ENCODE measurements around the gene ATP6AP1. TPM values are rescaled to one million over a fixed set of nuclear protein-coding genes. Genes with fewer than 3 reads are reported as not detected.

Gene ATP6AP1
- total and polyA plus RNA-seq, 7 experiments from 2014 or later: 37.8 to 118 (median 56.6) TPM

DNA sequence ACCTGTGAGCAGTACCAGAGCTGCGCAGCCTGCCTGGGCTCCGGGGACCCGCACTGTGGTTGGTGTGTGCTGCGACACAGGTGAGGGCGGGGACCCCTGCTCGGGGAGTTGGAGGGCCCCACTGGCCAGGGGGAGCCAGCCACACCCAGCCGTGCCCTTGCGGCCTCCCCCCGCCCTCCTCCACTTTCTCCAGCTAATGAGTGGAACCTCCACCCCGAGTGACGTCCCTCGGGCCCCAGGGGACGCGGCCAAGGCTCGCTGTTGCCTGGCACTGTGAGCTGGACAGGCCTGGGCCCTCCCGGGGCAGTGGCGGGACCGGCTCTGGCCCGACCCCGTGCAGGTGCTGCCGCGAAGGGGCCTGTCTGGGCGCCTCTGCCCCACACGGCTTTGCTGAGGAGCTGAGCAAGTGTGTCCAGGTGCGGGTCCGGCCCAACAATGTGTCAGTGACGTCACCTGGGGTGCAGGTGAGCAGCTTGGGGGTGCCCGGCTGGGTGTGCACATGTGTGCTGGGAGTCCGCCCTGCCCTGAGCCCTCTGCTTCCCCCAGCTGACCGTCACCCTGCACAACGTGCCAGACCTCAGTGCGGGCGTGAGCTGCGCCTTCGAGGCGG, 35.2 kb downstream of the ATP6AP1 start:
- CTCF ChIA-PET: no interaction called here
- no peak for ATAC-seq
- intact Hi-C loops (cut with micrococcal nuclease): no loop called here

DNA sequence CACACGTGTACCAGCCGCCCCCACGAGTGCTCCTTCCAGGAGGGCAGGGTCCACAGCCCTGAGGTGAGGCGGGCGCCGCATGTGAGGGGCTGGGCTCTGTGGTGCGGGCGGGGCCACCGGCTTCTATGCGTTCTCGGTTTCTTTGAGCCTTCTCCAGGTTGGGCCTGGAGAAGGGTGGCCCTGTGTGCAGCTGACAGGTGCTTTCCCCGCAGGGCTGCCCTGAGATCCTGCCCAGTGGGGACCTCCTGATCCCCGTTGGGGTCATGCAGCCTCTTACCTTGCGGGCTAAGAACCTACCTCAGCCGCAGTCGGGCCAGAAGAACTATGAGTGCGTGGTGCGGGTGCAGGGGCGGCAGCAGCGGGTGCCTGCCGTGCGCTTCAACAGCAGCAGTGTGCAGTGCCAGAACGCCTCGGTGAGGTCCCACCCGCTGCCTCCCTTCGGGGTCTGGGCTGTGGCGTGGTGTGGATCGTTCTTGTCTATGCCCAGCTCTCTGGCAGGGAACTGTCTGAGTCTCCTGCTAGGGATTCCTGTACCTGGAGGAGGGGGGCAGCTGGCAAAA, 36.4 kb downstream of the ATP6AP1 start:
- Mint-ChIP-seq H3K27me3 (no peaks in the 10 kb centered on the region), H3K4me1 (peaks cover 0 to 7% (median 0%) of the 10 kb centered on the region in 7 donors), H3K36me3 (peaks cover 0 to 2% (median 0%) of the 10 kb centered on the region in 5 donors), H3K4me3 (no peak overlapping the region), H3K27ac (no peak overlapping the region), H3K9me3 (no peaks in the 10 kb centered on the region)
- POLR2A ChIA-PET: interaction anchor here (0.9 to 1.4 kb wide), 3 partner anchors 20 to 51 kb away, joined by 3 to 4 read pairs (median 3); partner anchors contain the start of gene FAM3A
- Histone ChIP-seq H3K27me3 (ENCODE audit: control insufficient read depth in 2 of 2, insufficient read depth in 2 of 2, low read length in 2 of 2) (no peaks in the 10 kb centered on the region), H3K36me3 (ENCODE audit: control insufficient read depth in 2 of 3, insufficient read depth in 3 of 3, low read length in 3 of 3) (peaks cover 0 to 67% (median 0%) of the 10 kb centered on the region in 3 experiments), H3K9me3 (ENCODE audit: control insufficient read depth in 2 of 3, low read length in 3 of 3) (no peaks in the 10 kb centered on the region), H3K4me1 (ENCODE audit: control insufficient read depth in 2 of 2, insufficient read depth in 2 of 2, low read length in 2 of 2) (no peaks in the 10 kb centered on the region), H3K27ac (ENCODE audit: low read depth, low read length) (no peak overlapping the region), H3K4me3 (ENCODE audit: low read length) (no peak overlapping the region)
- intact Hi-C loops (cut with micrococcal nuclease): no loop called here
- ATAC-seq (no peak), DNase-seq (no peak)
- CTCF ChIA-PET: no interaction called here

More for the DNA sequence above, 35.2 kb downstream of the ATP6AP1 start:
- no peak overlapping the region for H3K4me3 ChIP-seq (ENCODE audit: low read length)
- no peaks in the 10 kb centered on the region for H3K27me3 ChIP-seq (ENCODE audit: control insufficient read depth in 2 of 2, insufficient read depth in 2 of 2, low read length in 2 of 2)
- Mint-ChIP-seq H3K9me3 (no peaks in the 10 kb centered on the region), H3K4me1 (peaks cover 0 to 11% (median 5%) of the 10 kb centered on the region in 7 donors), H3K27me3 (no peaks in the 10 kb centered on the region), H3K36me3 (peaks cover 0 to 2% (median 0%) of the 10 kb centered on the region in 5 donors), H3K4me3 (no peak overlapping the region), H3K27ac (no peak overlapping the region)
- no peaks in the 10 kb centered on the region for H3K9me3 ChIP-seq (ENCODE audit: control insufficient read depth in 2 of 3, low read length in 3 of 3)
- H3K27ac ChIP-seq (ENCODE audit: low read depth, low read length): no peak overlapping the region
- peaks cover 0 to 3% of the 10 kb centered on the region in 2 donors for H3K4me1 ChIP-seq (ENCODE audit: control insufficient read depth in 2 of 2, insufficient read depth in 2 of 2, low read length in 2 of 2)
- POLR2A ChIA-PET: interaction anchor here (0.9 to 1.2 kb wide), 2 partner anchors 52 to 84 kb away, joined by 3 to 4 read pairs; partner anchors contain the start of gene EMD
- DNase-seq: no peak
- peaks cover 0 to 56% (median 0%) of the 10 kb centered on the region in 3 experiments for H3K36me3 ChIP-seq (ENCODE audit: control insufficient read depth in 2 of 3, insufficient read depth in 3 of 3, low read length in 3 of 3)

DNA sequence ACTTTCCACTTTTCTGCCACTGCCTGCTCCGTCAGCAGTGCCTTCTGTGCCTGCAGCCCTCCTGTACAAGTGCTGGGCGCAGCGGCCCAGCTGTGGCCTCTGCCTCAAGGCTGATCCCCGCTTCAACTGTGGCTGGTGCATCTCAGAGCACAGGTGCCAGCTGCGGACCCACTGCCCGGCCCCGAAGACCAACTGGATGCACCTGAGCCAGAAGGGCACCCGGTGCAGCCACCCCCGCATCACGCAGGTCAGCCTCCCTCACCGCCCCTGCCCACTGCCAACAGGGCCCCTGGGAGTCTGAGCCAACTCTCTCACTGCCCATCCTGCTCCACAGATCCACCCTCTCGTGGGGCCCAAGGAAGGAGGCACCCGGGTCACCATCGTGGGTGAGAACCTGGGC, 37.1 kb downstream of the ATP6AP1 start:
- intact Hi-C loops (cut with micrococcal nuclease): no loop called here
- Mint-ChIP-seq H3K4me3 (peak overlapping the region in 1 of 10 donors; percentile 32), H3K4me1 (peaks cover 0 to 7% (median 0%) of the 10 kb centered on the region in 7 donors), H3K9me3 (no peaks in the 10 kb centered on the region), H3K36me3 (peaks cover 0 to 2% (median 0%) of the 10 kb centered on the region in 5 donors), H3K27ac (no peak overlapping the region), H3K27me3 (no peaks in the 10 kb centered on the region)
- DNase-seq: no peak
- CTCF ChIA-PET: no interaction called here
- H3K27me3 ChIP-seq (ENCODE audit: control insufficient read depth in 2 of 2, insufficient read depth in 2 of 2, low read length in 2 of 2): no peaks in the 10 kb centered on the region
- no peaks in the 10 kb centered on the region for H3K9me3 ChIP-seq (ENCODE audit: control insufficient read depth in 2 of 3, low read length in 3 of 3)
- no peak overlapping the region for H3K27ac ChIP-seq (ENCODE audit: low read depth, low read length)
- H3K4me3 ChIP-seq (ENCODE audit: low read length): no peak overlapping the region
- POLR2A ChIA-PET: interaction anchor here (0.6 to 1.4 kb wide), 5 partner anchors 10 to 51 kb away, joined by 3 to 4 read pairs (median 3); partner anchors contain the start of gene FAM3A
- no peaks in the 10 kb centered on the region for H3K4me1 ChIP-seq (ENCODE audit: control insufficient read depth in 2 of 2, insufficient read depth in 2 of 2, low read length in 2 of 2)
- no peak for ATAC-seq
- peaks cover 0 to 70% (median 0%) of the 10 kb centered on the region in 3 experiments for H3K36me3 ChIP-seq (ENCODE audit: control insufficient read depth in 2 of 3, insufficient read depth in 3 of 3, low read length in 3 of 3)

- no peak overlapping the region for H3K4me3 ChIP-seq (ENCODE audit: low read length)
- H3K36me3 ChIP-seq (ENCODE audit: control insufficient read depth in 2 of 3, insufficient read depth in 3 of 3, low read length in 3 of 3): peaks cover 0 to 70% (median 0%) of the 10 kb centered on the region in 3 experiments
- ATAC-seq (no peak), DNase-seq (no peak)
- H3K4me1 ChIP-seq (ENCODE audit: control insufficient read depth in 2 of 2, insufficient read depth in 2 of 2, low read length in 2 of 2): no peaks in the 10 kb centered on the region
- intact Hi-C loops (cut with micrococcal nuclease): no loop called here
- H3K27ac ChIP-seq (ENCODE audit: low read depth, low read length): no peak overlapping the region
- ChIA-PET POLR2A (interaction anchor here (0.6 to 1.4 kb wide), 4 partner anchors 10 to 42 kb away, joined by 3 to 4 read pairs (median 3); no protein-coding TSS in a partner anchor), CTCF (no interaction called here)
- Mint-ChIP-seq H3K4me1 (peaks cover 0 to 7% (median 0%) of the 10 kb centered on the region in 7 donors), H3K27ac (no peak overlapping the region), H3K27me3 (no peaks in the 10 kb centered on the region), H3K4me3 (no peak overlapping the region), H3K36me3 (peaks cover 0 to 2% (median 0%) of the 10 kb centered on the region in 5 donors), H3K9me3 (no peaks in the 10 kb centered on the region)
- H3K27me3 ChIP-seq (ENCODE audit: control insufficient read depth in 2 of 2, insufficient read depth in 2 of 2, low read length in 2 of 2): no peaks in the 10 kb centered on the region
- no peaks in the 10 kb centered on the region for H3K9me3 ChIP-seq (ENCODE audit: control insufficient read depth in 2 of 3, low read length in 3 of 3)
Observed at GRCh38 chrX:154466036-154466435, 37.6 kb downstream of the ATP6AP1 start.

DNA sequence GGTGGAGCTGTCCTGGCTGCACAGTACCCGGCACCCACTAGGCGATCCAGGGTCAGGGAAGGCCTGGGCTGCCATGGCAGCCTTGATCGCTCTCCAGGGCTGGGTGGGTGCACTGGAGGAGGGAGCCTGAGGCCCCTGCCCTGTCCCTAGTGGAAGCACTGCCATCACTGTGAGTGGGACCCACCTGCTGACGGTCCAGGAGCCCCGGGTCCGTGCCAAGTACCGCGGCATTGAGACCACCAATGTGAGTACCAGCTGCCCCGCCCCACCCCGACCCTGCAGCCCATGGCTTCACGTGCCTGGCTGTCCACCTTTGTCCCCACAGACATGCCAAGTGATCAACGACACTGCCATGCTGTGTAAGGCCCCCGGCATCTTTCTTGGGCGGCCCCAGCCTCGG, 38.4 kb downstream of the ATP6AP1 start:
- intact Hi-C loops (cut with micrococcal nuclease): no loop called here
- H3K27ac Mint-ChIP-seq: no peak overlapping the region
- no peaks in the 10 kb centered on the region for H3K27me3 ChIP-seq (ENCODE audit: control insufficient read depth in 2 of 2, insufficient read depth in 2 of 2, low read length in 2 of 2)
- no peaks in the 10 kb centered on the region for H3K9me3 Mint-ChIP-seq
- no peaks in the 10 kb centered on the region for H3K9me3 ChIP-seq (ENCODE audit: control insufficient read depth in 2 of 3, low read length in 3 of 3)
- ChIA-PET CTCF (no interaction called here), POLR2A (interaction anchor here (1.3 kb wide), 1 partner anchor 9 kb away, joined by 4 read pairs; no protein-coding TSS in a partner anchor)
- no peak overlapping the region for H3K4me3 Mint-ChIP-seq
- H3K36me3 ChIP-seq (ENCODE audit: control insufficient read depth in 2 of 3, insufficient read depth in 3 of 3, low read length in 3 of 3): peaks cover 0 to 75% (median 0%) of the 10 kb centered on the region in 3 experiments
- H3K4me3 ChIP-seq (ENCODE audit: low read length): no peak overlapping the region
- peaks cover 0 to 4% (median 0%) of the 10 kb centered on the region in 7 donors for H3K4me1 Mint-ChIP-seq
- H3K4me1 ChIP-seq (ENCODE audit: control insufficient read depth in 2 of 2, insufficient read depth in 2 of 2, low read length in 2 of 2): no peaks in the 10 kb centered on the region
- DNase-seq (no peak), ATAC-seq (no peak)
- H3K36me3 Mint-ChIP-seq: no peaks in the 10 kb centered on the region
- no peak overlapping the region for H3K27ac ChIP-seq (ENCODE audit: low read depth, low read length)
- H3K27me3 Mint-ChIP-seq: no peaks in the 10 kb centered on the region

GRCh38 chrX:154467556-154467955, 39.1 kb downstream of the ATP6AP1 start:
- Histone ChIP-seq H3K27ac (ENCODE audit: low read depth, low read length) (no peak overlapping the region), H3K4me3 (ENCODE audit: low read length) (no peak overlapping the region), H3K36me3 (ENCODE audit: control insufficient read depth in 2 of 3, insufficient read depth in 3 of 3, low read length in 3 of 3) (peaks cover 0 to 76% (median 0%) of the 10 kb centered on the region in 3 experiments), H3K9me3 (ENCODE audit: control insufficient read depth in 2 of 3, low read length in 3 of 3) (no peaks in the 10 kb centered on the region), H3K27me3 (ENCODE audit: control insufficient read depth in 2 of 2, insufficient read depth in 2 of 2, low read length in 2 of 2) (no peaks in the 10 kb centered on the region), H3K4me1 (ENCODE audit: control insufficient read depth in 2 of 2, insufficient read depth in 2 of 2, low read length in 2 of 2) (no peaks in the 10 kb centered on the region)
- Mint-ChIP-seq H3K9me3 (no peaks in the 10 kb centered on the region), H3K4me1 (peaks cover 0 to 4% (median 0%) of the 10 kb centered on the region in 7 donors), H3K27ac (no peak overlapping the region), H3K36me3 (no peaks in the 10 kb centered on the region), H3K27me3 (no peaks in the 10 kb centered on the region), H3K4me3 (no peak overlapping the region)
- ChIA-PET CTCF (no interaction called here), POLR2A (no interaction called here)
- ATAC-seq (no peak), DNase-seq (no peak)
- intact Hi-C loops (cut with micrococcal nuclease): no loop called here
